ENCODE data around the gene PBX1. TPM values are rescaled to one million over a fixed set of nuclear protein-coding genes. Genes with fewer than 3 reads are reported as not detected.

The PBX1 gene
- total and polyA plus RNA-seq, 2 experiments from 2014 or later: 14.8 to 61.6 TPM

- Histone ChIP-seq H3K36me3 (replicated peaks; ENCODE audit: insufficient read depth, low read depth) (no peaks in the 10 kb centered on the region), H3K79me2 (no peaks in the 10 kb centered on the region), H3K4me2 (no peak overlapping the region), H3K4me1 (ENCODE audit: insufficient read depth) (no peaks in the 10 kb centered on the region), H3K9me2 (replicated peaks; ENCODE audit: insufficient read depth) (no peaks in the 10 kb centered on the region), H2AFZ (no peak overlapping the region), H3K27ac (no peak overlapping the region), H3K9me3 (ENCODE audit: low read depth) (no peaks in the 10 kb centered on the region), H3K27me3 (no peaks in the 10 kb centered on the region), H3K4me3 (no peak overlapping the region), H4K20me1 (ENCODE audit: insufficient read depth, poor library complexity, severe bottlenecking) (no peaks in the 10 kb centered on the region)
- TF ChIP-seq EZH2phosphoT487 (IDR thresholded peaks at IDR 0.05; ENCODE audit: low read depth, severe bottlenecking, unreplicated experiment) (no peak), CTCF (IDR thresholded peaks at IDR 0.05; ENCODE audit: poor library complexity) (no peak), EZH2 (IDR thresholded peaks at IDR 0.05; ENCODE audit: borderline replicate concordance) (no peak)
- 98% methylated on average over 4 of the region's 4 CpGs for WGBS (ENCODE audit: low lambda C conversion rate, missing lambda C conversion rate)
- DNase-seq (ENCODE audit: low spot score): no peak
Measured at GRCh38 chr1:164868990-164869389, 310.0 kb downstream of the PBX1 start.

GRCh38 chr1:164875518-164875917 is 316.5 kb downstream of the PBX1 start:
- no peak overlapping the region for H3K27ac ChIP-seq
- DNase-seq (ENCODE audit: low spot score): no peak
- TF ChIP-seq EZH2 (IDR thresholded peaks at IDR 0.05; ENCODE audit: borderline replicate concordance): no peak
- TF ChIP-seq EZH2phosphoT487 (IDR thresholded peaks at IDR 0.05; ENCODE audit: low read depth, severe bottlenecking, unreplicated experiment): no peak
- TF ChIP-seq CTCF (IDR thresholded peaks at IDR 0.05; ENCODE audit: poor library complexity): no peak
- 94% methylated on average over 3 of the region's 3 CpGs for WGBS (ENCODE audit: low lambda C conversion rate, missing lambda C conversion rate)
- H3K4me2 ChIP-seq: no peak overlapping the region
- no peaks in the 10 kb centered on the region for H4K20me1 ChIP-seq (ENCODE audit: insufficient read depth, poor library complexity, severe bottlenecking)
- no peaks in the 10 kb centered on the region for H3K9me2 ChIP-seq (replicated peaks; ENCODE audit: insufficient read depth)
- H3K9me3 ChIP-seq (ENCODE audit: low read depth): no peaks in the 10 kb centered on the region
- H3K4me3 ChIP-seq: no peak overlapping the region
- no peaks in the 10 kb centered on the region for H3K27me3 ChIP-seq
- H3K36me3 ChIP-seq (replicated peaks; ENCODE audit: insufficient read depth, low read depth): no peaks in the 10 kb centered on the region
- H3K79me2 ChIP-seq: no peaks in the 10 kb centered on the region
- H2AFZ ChIP-seq: no peak overlapping the region
- no peaks in the 10 kb centered on the region for H3K4me1 ChIP-seq (ENCODE audit: insufficient read depth)

- no peak for DNase-seq (ENCODE audit: low spot score)
- no peaks in the 10 kb centered on the region for H3K9me2 ChIP-seq (replicated peaks; ENCODE audit: insufficient read depth)
- H3K9me3 ChIP-seq (ENCODE audit: low read depth): no peaks in the 10 kb centered on the region
- no peak overlapping the region for H3K4me2 ChIP-seq
- no peaks in the 10 kb centered on the region for H4K20me1 ChIP-seq (ENCODE audit: insufficient read depth, poor library complexity, severe bottlenecking)
- no peak overlapping the region for H2AFZ ChIP-seq
- H3K79me2 ChIP-seq: no peaks in the 10 kb centered on the region
- no peaks in the 10 kb centered on the region for H3K36me3 ChIP-seq (replicated peaks; ENCODE audit: insufficient read depth, low read depth)
- no peak overlapping the region for H3K27ac ChIP-seq
- no peak overlapping the region for H3K4me3 ChIP-seq
- no peaks in the 10 kb centered on the region for H3K27me3 ChIP-seq
- WGBS (ENCODE audit: low lambda C conversion rate, missing lambda C conversion rate): 85% methylated on average over 12 of the region's 12 CpGs
- no peak for TF ChIP-seq EZH2phosphoT487 (IDR thresholded peaks at IDR 0.05; ENCODE audit: low read depth, severe bottlenecking, unreplicated experiment)
- H3K4me1 ChIP-seq (ENCODE audit: insufficient read depth): no peaks in the 10 kb centered on the region
Measured at GRCh38 chr1:164876398-164877116, 317.6 kb downstream of the PBX1 start.

- Histone ChIP-seq H3K4me1 (ENCODE audit: insufficient read depth) (no peaks in the 10 kb centered on the region), H3K9me2 (replicated peaks; ENCODE audit: insufficient read depth) (no peaks in the 10 kb centered on the region), H3K36me3 (replicated peaks; ENCODE audit: insufficient read depth, low read depth) (no peaks in the 10 kb centered on the region), H4K20me1 (ENCODE audit: insufficient read depth, poor library complexity, severe bottlenecking) (no peaks in the 10 kb centered on the region), H3K79me2 (no peaks in the 10 kb centered on the region), H3K27ac (no peak overlapping the region), H3K4me3 (no peak overlapping the region), H3K4me2 (no peak overlapping the region), H2AFZ (no peak overlapping the region), H3K9me3 (ENCODE audit: low read depth) (no peaks in the 10 kb centered on the region), H3K27me3 (no peaks in the 10 kb centered on the region)
- no peak for TF ChIP-seq EZH2 (IDR thresholded peaks at IDR 0.05; ENCODE audit: borderline replicate concordance)
- no peak for TF ChIP-seq CTCF (IDR thresholded peaks at IDR 0.05; ENCODE audit: poor library complexity)
- no peak for TF ChIP-seq EZH2phosphoT487 (IDR thresholded peaks at IDR 0.05; ENCODE audit: low read depth, severe bottlenecking, unreplicated experiment)
- WGBS (ENCODE audit: low lambda C conversion rate, missing lambda C conversion rate): 92% methylated on average over 3 of the region's 3 CpGs
- DNase-seq (ENCODE audit: low spot score): no peak
Measured at GRCh38 chr1:164880199-164880598, 321.2 kb downstream of the PBX1 start.
